HG03280 (cell line): ENCODE measurements around the gene ATL2.
"Not testable (repeated sequence)": the region's sequence is repeated elsewhere in the genome, so short reads cannot be mapped to it uniquely, and the experiment has no call there.

ENCODE experiments used
- ATAC-seq: cut with Tn5 transposase; IDR thresholded peaks from one replicate; pipeline ENCODE4 v1.9.1; 2021; ENCODE audit warnings: mild to moderate bottlenecking, moderate library complexity; ENCODE audit not compliant: unreplicated experiment

The ATL2 gene

GRCh38 chr2:38394041-38394440 is 17.0 kb upstream of the ATL2 start:
- ATAC-seq = no peak

DNA sequence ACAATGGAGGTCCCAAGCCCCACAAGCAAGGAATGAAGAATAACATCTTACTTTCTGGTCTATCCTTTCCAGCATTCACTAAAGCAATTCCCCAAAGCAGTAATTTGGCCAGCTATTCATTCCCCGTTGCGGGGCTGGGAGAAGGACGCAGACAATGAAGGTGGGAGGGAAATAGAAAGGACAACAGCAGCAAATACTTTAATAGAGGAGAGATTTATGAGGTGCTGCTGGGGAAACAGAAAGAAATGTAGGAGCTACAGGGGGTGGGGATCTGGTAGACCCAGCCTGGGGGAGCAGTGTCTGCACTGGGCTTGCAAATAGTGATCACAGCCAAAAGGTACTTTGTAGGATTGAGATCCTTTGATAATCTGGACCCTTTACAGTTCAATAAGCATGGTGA is 13.9 kb upstream of the ATL2 start:
- no peak for ATAC-seq

- ATAC-seq = no peak
Measured at GRCh38 chr2:38387887-38388286, 10.8 kb upstream of the ATL2 start.

DNA sequence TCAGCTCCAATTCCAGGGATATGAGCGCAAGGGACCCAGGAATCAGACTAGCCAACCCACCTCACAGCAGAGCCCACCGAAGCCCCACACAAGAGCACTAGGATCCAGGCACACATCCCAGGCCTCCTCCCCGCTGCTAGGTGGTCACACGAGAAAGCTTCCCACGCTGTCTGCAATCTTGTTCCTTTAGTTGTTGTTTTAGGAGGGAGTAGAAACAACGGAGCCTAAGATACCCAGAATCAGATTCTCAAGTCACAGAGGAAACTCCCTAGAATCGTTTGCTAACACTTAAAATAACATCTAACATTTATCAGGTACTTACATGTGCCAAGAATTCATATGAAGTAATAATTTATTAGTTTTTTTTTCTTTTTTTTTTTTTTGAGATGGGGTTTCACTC is 9.7 kb upstream of the ATL2 start:
- ATAC-seq = no peak

GRCh38 chr2:38386377-38386776 is 9.3 kb upstream of the ATL2 start:
- no peak for ATAC-seq

DNA sequence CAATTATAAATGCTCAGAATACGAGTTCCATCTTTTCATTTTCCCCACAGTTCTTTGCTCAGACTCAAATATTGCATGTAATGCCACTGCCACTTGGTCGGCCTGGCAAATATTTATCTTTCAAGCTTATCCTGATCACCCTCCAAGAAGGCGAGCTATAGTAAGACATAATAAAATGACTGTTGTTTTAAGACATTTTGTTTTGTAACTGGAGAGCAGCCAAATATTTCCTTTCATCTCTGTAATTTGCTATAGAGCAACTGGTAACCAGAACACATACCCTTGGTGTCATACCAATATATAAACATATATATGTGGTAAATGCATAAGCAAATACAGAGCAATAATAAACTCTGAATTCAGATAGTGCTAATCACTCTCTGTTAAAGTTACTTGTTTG is 7.3 kb upstream of the ATL2 start:
- no peak for ATAC-seq

GRCh38 chr2:38383741-38384140 is 6.7 kb upstream of the ATL2 start:
- not testable (repeated sequence) for ATAC-seq

DNA sequence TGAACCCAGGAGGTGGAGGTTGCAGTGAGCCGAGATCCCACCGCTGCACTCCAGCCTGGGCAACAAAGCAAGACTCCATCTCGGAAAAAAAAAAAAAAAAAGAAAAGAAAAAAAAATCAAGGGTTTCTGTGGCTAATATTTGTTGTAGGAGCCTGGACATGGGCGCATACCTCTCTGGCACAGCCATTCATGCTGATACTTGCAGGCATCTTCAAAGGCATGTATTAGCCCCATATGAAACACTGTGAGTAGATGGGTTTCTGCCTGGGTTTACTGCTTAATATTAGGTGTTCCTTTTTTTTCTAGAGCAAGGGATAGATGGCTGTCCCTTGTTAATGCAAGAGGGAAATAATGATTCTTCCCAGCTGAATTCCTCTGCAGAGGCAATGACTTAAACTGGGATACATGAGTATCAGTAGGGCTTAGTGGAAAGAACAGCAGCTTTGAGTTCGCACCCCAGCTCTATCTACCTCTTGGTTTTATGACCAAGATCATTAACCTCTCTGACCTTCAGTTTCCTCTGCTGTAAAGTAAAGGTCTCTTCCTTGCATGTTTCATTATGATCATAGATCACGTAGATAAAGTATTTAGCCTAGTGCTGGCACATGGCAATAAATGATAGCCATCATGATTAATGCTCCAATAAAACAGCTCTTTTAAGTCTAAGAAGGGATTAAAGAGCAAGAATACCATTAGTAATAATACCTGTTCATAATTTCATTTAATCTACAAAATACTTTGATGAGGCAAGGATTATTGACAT is 4.5 kb upstream of the ATL2 start:
- ATAC-seq = no peak

- ATAC-seq = no peak
Measured at GRCh38 chr2:38380397-38381130, 3.5 kb upstream of the ATL2 start.

GRCh38 chr2:38376346-38377049 is 575 bp downstream of the ATL2 start:
- peak; percentile 68 for ATAC-seq

- ATAC-seq = no peak
Measured at GRCh38 chr2:38375696-38376345, 1.3 kb downstream of the ATL2 start.

DNA sequence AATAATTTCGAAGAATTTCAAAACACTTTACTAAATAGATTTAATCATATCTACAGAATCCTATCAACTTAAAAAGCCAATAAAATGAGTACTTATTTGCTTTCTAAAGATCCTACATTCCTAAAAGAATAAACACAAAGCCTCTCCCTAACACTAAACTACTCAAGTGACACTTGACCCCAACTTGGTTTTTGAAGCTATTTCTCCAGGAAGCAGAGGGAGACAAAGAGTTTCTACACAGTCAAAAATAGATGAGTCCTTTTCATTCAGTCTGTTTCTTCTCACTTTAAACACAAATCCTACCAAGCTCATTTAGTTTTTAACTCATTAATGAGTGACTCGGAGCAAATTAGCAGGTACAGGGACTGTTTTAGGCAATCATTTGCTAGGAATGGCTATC is 2.1 kb downstream of the ATL2 start:
- no peak for ATAC-seq

DNA sequence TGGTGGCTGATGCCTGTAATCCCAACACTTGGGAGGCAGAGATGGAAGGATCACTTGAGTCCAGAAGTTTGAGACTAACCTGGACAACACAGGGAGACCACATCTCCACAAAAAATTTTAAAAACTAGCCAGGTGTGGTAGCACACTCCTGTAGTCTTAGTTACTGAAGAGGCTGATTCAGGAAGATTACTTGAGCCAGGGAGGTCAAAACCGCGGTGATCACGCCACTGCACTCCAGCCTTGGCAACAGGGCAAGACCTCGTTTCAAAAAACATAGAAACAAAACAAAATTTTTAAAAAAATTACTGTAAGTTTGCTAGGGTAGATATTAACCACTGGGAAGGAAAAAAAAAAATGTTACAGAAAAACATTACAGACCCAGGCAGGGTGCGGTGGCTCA is 5.8 kb downstream of the ATL2 start:
- no peak for ATAC-seq

DNA sequence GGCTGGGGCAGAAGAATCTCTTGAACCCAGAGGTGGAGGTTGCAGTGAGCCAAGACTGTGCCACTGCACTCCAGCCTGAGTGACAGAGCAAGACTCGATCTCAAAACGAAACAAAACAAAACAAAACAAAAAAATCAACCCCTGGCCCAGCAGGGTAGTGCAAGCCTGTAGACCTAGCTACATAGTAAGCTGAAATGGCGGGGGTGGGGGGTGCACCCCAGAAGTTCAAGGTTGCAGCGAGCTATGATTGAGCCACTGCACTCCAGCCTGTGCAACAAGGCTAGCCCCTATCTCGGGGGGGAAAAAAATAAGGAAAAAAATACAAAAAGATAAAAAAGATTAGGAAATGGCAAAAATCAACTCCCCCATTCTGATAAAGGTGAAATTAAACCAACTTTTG is 6.4 kb downstream of the ATL2 start:
- ATAC-seq = no peak

- ATAC-seq = no peak
Measured at GRCh38 chr2:38362232-38362631, 14.8 kb downstream of the ATL2 start.

DNA sequence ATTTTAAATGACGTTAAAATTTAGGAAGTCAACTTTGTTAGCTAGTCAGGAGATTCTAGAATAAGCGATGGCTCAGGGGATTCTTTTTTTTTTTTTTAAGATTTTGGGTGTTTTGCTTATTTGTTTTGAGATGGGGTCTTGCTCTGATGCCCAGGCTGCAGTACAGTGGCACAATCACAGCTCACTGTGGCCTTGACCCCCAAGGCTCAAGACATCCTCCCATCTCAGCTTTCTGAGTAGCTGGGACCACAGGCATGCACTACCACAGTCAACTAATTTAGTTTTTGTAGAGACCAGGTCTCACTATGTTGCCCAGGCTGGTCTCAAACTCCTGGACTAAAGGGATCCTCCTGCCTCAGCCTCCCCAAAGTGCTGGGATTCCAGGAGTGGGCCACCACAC is 16.9 kb downstream of the ATL2 start:
- no peak for ATAC-seq

GRCh38 chr2:38353402-38353801 is 23.7 kb downstream of the ATL2 start:
- ATAC-seq = no peak

DNA sequence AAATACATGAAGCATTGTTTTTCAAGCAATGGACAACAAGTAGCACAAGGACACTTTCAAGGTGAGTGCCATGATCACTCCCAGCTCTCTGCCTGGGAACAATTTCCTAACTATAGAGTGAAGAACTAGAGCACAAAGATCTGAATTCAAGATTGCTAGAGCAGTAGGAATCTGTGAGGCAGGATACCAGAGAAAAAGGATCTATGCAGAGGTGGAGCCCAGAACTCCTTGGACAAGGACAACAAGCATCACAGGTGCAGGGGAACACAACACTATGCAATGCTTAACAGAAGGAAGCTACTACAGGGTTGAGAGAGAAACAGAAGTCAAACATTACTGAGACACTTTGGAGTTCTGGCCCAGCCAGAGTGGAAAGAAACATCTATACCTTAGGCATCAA is 24.7 kb downstream of the ATL2 start:
- ATAC-seq = no peak

GRCh38 chr2:38345323-38346038 is 31.6 kb downstream of the ATL2 start:
- no peak for ATAC-seq

DNA sequence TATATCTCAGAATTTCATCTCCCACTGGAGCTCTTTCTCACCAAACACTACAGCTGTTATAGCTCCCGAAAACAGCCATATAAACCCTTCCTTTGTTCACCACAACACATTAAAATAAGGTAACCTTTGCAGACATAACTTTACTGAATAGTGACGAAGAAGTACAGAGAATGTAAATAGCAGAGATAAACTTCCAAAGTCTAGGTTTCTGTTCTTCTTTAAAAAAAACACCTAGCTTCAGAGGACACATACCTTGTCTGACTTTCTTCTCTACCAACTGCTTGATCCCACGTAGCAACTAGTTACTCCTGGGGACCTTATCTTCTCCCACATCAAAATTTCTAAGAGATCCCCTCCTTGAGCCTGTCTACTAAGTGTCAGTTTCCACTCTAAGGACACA is 32.3 kb downstream of the ATL2 start:
- no peak for ATAC-seq

GRCh38 chr2:38343212-38343611 is 33.9 kb downstream of the ATL2 start:
- no peak for ATAC-seq
